Uterine smooth muscle cell (primary cell): ENCODE measurements around the gene OR14J1. TPM values are rescaled to one million over a fixed set of nuclear protein-coding genes. Genes with fewer than 3 reads are reported as not detected.

Experiments
- total RNA-seq: library from RNA; depleted of rRNA; stranded (reverse); fragments of >200 nt; gene quantifications from 2 replicates; pipeline ENCODE4 v1.2.3, GENCODE V29; 2014

OR14J1 gene
- total RNA-seq: not detected in 2 replicates

GRCh38 chr6:29301316-29301715 is at the start of gene OR14J1:
OR14J1 (plus strand) TSS chr6:29301701; CDS start chr6:29306690, 4,989 bp downstream.

Other genes starting within 250 kb of the OR14J1 start
- not detected in 2 replicates for gene OR2B3, start 214.4 kb upstream of the OR14J1 start, total RNA-seq
- gene OR2J1, start 202.2 kb upstream of the OR14J1 start, total RNA-seq: not detected in 2 replicates
- gene OR2J3, start 193.6 kb upstream of the OR14J1 start, total RNA-seq: not detected in 2 replicates
- not detected in 2 replicates for gene OR2J2, start 130.8 kb upstream of the OR14J1 start, total RNA-seq
- gene OR5V1, start 67.2 kb downstream of the OR14J1 start, total RNA-seq: not detected in 2 replicates
- gene OR12D3, start 73.6 kb downstream of the OR14J1 start, total RNA-seq: not detected in 2 replicates
- gene OR12D2, start 93.9 kb downstream of the OR14J1 start, total RNA-seq: not detected in 2 replicates
- not detected in 2 replicates for gene OR12D1, start 113.2 kb downstream of the OR14J1 start, total RNA-seq
- not detected in 2 replicates for gene OR10C1, start 137.6 kb downstream of the OR14J1 start, total RNA-seq
- not detected in 2 replicates for gene OR11A1, start 155.4 kb downstream of the OR14J1 start, total RNA-seq
- gene OR2H1, start 155.5 kb downstream of the OR14J1 start, total RNA-seq: not detected in 2 replicates
- gene MAS1L, start 186.3 kb downstream of the OR14J1 start, total RNA-seq: not detected in 2 replicates